Activated T-cell treated with anti-CD3 and anti-CD28 coated beads for 1 hour (primary cell): ENCODE measurements around the gene ADAMTS16.

Source experiments
- DNase-seq: peaks from one replicate; pipeline ENCODE4 v3.0.0-alpha.2; 2020; ENCODE audit warnings: low read depth

The ADAMTS16 gene

GRCh38 chr5:5234912-5235311, 94.8 kb downstream of the ADAMTS16 start:
- no peak for DNase-seq

DNA sequence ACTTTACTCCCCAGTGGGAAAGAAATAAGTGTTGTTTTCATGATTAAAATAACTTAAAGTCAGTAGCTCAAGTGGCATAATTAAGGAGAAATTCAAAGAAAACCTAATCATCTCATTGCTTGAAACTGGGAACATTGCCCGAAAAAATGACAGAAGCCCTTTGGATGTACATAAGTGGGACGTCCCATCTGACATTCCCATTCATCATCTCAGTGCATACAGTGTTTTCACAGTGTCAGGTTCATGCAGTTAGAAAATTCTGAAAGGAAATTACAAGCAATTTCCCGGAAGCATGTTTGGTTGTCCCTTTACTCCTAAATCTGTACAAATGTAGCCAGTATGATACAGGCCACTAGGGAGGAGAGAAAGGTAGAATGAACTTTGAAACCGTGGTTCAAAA, 95.6 kb downstream of the ADAMTS16 start:
- DNase-seq: no peak

DNA sequence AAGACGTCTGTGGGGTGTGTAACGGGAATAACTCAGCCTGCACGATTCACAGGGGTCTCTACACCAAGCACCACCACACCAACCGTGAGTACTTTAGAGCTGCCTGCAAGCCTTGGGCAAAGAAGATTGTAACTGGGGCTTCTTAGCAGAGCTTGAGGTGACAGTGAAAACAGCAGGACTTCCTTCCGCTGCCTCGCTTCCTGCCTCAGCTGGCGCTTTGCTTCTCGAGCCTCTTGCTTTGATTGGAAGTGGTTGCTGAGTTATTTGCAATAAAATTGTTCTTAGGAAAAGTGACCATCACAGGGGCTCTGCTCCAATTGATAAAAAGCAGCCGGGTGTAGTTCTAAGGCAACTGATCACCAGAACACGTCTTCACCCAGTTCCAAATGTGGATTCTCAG, 99.1 kb downstream of the ADAMTS16 start:
- no peak for DNase-seq

DNA sequence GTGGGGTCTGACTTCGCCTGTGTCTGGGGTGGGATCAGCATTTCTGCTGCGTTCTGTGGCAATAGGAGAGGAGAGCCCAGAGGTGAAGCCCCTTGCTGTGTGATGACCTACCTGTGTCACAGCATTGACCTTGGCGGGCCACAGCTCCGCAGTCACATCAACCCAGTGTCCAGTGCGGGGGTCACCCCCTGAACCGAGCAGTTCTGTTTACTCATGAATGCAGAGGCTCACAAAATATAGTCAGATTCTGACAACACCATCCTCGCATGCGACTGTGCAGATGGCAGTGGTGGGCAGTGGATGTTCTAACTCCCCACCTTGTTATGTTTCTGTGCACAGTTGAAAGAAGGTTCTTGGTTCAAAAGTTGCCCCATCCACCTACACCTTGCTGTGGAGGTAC, 100.1 kb downstream of the ADAMTS16 start:
- no peak for DNase-seq

DNA sequence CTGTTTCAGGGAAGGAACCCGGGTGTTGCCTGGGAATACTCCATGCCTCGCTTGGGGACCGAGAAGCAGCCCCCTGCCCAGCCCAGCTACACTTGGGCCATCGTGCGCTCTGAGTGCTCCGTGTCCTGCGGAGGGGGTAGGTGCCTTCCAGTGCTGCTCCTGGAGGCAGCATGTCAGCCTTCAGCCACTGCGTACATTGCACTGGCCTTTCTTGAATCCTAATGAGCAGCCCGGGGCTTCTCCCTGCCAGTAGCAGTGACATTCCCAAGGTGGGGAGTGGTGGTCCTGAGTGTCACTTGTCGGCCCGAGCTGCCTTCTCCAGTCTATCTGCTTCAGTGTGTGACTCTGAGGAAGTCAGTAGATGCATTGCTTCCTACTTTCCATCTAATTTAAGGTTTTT, 101.9 kb downstream of the ADAMTS16 start:
- DNase-seq: no peak

DNA sequence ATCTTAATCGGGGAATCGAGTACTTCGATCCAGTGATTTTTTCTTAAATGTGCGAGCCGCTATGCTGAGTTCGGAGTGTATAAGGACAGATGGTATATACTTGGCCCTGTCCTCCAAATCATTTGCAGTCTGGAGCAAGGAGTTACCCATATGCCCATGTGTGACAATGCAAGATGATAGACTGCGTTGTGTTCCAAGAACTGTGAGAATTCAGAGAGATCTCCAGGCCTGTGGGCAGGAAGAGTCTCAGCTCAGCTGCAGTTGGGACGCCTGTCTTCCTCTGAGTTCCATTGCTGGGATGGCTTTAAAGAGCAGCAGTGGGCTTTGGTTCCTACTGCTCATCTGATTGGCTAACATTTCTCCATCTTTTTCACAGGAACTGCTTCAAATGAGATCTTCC, 106.6 kb downstream of the ADAMTS16 start:
- DNase-seq: no peak

GRCh38 chr5:5250758-5251157, 110.6 kb downstream of the ADAMTS16 start:
- DNase-seq: no peak

DNA sequence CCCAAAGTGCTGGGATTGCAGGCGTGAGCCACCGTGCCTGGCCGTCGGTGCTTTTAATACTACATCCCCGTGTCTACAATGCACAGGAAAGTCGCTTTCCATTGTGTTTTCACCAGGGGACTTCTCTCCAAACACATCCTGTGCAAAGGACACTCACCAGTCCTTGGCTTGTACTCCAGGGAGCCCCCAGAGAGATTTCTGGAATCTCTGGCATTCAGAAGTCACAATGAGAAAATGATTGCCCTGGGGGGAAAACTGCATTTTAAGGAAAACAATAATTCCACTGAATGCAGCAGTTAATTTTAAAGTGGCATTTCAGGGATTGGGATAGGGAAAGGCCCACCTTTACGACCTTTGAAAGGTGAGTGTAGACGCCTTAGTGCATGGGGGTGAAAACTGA, 112.0 kb downstream of the ADAMTS16 start:
- DNase-seq: no peak

DNA sequence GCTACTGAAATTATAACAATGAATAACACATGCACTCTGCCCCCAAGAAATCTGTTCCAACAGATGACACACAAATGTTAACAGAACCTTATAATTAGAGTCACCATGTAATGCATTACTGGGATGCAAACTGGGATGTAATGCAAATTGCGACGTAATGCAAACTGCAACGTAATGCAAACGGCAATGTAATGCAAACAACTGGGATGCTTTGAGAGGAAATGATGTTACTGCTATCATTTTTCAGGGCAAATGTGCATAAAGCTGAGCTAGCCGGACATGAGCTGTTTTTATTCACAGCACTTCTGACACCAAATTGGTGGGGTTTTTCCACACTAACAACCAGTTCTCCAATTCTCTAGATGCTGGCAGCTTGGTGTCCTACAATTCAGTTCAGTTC, 117.2 kb downstream of the ADAMTS16 start:
- DNase-seq: no peak

DNA sequence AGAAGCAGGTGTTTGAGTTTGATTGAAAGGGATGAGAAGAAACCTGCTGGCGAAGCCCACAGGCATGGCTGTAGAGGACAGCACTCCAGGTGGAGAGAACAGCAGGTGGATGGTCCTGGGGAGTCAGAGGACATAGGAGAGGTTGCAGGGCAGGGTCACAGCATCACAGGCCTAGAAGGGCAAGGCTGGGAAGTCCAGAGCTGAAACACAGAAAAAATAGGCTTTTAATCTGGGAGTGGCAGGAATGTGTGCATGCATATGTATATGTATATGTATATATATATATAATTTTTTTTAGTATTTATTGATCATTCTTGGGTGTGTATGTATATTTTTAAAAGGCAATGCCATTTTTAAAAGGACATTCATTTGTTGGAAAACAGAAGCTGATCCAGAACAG, 118.4 kb downstream of the ADAMTS16 start:
- DNase-seq: no peak

GRCh38 chr5:5264727-5265126, 124.6 kb downstream of the ADAMTS16 start:
- no peak for DNase-seq

DNA sequence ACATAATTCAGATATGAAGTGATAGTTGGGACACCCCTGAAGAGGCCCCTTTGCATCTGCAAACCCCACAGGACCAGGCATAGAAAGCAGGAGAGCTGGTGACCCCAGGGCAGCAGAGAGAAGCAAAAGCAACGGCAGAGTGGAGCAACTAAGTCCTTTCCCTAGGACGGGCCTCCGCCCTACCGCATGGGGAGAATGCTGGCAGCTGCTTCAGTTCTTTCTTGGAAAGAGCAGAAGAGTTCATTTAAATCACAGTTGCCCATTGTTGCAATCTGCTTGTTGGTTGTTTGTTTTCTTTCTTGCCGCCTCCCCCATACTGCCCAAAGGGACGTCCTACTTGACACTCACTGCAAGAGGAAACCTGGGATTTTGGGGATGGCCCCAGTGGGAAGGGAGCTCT, 126.2 kb downstream of the ADAMTS16 start:
- DNase-seq: no peak

- no peak for DNase-seq
Observed at GRCh38 chr5:5270161-5270560, 130.0 kb downstream of the ADAMTS16 start.

DNA sequence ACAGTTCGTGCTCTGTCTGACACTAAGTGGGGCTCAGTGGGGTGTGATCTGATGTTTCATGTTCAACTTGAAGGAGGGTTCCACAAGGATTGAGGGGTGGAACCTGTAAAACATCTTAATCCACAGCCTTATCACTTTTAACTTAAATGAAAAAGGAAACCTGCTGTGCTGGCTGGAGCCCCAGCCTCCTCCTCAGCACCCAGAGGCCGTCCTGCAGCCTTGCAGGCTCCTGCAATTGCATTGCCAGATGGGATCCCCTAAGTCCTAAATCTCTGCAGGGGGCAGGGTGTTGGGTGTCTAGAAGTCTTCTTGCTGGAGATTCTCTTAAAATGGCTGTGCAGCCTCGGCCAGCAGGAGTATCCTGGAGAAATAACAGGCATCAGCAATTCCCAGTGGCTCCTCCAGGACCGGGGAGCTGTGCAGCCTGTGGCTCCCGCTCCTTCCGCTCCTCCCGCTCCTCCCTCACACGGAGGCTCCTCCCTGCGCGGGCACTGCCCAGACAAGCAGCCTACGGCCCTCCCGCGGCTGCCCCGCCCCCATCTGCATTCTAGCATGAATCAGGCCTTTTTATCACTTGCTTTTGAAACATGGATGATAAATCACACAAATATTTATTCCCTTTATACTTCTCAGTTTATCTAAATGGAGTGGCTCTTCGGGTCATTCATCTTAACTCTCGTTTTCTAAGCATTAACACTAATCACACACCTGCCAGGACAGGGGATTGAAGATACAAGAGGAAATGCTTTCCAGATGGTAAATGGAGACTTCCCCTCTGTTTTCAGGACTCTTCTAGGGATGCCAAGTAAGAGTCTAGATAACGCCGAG, 131.0 kb downstream of the ADAMTS16 start:
- no peak for DNase-seq

DNA sequence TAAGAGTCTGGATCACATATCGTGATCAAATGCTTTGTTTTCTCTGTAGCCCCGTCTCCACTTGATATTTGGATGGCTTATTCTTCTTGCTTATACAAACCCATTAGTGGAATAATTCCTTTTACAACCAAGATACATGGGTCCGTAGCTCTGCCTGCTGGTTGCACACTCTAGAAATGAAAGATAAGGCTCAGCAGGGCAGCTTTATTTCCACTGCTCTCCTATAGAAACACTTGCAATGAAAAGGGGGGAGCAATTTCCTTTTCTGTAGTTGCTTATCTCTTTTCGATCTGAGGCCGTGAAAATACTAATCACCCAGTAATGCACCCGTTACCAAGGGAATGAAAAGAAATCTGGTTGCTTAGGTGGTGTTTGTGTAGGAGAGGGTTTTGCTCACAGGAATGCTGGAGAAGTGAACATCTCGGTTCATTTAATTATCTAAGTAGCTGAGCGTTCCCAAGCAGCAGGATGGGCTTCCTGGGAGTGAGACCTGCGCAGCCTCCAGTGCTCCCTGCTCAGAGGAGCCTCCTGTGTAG, 131.7 kb downstream of the ADAMTS16 start:
- DNase-seq: no peak

DNA sequence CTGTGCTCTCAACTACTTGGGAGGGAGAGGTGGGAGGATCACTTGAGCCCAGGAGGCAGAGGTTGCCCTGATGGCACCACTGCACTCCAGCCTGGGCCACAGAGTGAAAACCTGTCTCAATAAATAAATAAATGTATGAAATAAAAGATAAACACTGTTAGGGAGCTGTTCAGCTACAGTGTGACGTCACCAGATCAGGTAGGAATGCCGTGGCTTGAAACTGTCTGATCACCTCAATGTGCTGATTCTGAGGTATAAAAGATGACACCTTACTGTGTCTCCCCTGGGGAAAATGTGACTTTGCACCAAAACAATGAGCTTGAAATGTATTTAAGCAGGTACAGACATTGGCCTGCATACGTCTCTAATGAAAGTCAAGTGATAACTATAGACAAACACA, 133.3 kb downstream of the ADAMTS16 start:
- DNase-seq: no peak

DNA sequence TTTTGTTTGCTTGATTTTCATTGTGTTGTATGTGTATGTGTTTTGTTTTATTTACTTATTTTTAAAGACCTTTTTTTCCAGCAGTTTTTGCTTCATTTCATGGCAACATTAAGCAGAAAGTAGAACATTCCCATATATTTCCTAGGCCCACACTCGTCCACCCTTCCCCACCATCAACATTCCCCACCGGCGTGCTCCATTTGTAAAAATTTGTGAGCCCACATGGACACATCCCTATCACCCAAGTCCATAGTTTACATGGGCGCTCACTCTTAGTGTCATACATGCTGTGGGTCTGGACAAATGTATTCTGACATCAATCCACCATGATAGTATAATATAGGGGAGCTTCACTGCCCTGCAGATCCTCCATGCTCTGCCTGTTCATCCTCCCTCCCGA, 133.8 kb downstream of the ADAMTS16 start:
- DNase-seq: no peak

DNA sequence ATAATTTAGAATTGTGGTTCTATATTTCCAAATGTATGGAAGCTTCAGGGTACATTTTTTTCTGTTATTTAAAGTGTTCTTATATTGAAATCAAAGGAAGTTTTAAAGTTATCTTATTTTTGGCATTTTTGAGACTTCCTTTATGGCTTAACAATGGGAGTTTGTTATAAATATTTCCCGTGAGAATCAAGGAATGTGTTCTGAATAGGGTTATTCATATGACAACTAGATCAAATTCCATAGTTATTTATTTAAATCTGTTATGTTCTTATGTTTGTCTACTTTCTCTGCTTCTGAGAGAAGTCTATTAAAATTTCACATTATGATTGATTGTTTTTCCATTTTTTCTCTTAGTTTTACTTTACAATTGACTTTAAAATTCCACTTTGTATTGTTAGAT, 135.1 kb downstream of the ADAMTS16 start:
- DNase-seq: no peak

DNA sequence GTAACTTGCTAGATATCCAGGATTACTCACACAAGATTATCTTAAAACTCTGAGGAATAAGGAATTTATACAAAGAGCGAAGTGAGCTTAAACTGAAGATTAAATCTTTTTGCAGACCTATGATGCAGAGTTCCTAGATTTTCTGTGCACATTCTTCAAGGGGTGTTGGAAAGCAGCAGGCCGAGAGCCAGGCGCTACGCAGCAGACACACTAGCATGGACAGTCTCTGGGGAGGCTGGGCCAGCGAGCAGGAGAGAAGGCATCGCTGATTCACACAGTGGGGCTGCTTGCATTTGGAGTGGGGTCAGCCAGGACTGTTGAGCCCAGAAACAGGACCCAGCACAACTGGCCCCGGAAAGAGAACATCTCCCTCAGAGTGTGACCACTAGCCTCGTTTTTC, 136.3 kb downstream of the ADAMTS16 start:
- DNase-seq: no peak

DNA sequence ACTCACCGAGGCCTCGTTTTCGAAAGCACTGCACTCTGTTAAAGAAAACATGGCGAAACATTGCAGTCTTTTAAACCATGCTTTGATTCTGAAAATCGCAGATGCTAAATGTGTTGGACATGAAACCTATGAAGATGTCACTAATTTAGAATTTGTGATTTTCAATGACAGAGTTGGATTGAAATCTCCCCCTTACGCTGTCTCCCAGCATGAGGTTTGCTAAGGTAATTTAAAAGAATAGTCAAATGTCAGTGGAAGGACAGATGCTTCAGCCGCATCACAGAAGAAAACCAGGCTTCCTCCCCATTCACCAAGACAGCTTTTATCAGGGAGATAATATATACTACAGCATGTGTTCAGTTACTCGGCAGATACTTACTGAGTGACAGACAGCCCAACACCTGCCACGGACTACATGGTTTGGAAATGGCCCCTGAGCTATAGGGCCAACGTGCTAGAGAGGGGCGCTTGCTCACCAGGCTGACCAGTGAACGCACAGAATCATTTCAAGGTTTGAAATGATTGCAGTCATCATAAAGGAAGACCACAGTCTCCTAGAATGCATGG, 136.9 kb downstream of the ADAMTS16 start:
- no peak for DNase-seq

DNA sequence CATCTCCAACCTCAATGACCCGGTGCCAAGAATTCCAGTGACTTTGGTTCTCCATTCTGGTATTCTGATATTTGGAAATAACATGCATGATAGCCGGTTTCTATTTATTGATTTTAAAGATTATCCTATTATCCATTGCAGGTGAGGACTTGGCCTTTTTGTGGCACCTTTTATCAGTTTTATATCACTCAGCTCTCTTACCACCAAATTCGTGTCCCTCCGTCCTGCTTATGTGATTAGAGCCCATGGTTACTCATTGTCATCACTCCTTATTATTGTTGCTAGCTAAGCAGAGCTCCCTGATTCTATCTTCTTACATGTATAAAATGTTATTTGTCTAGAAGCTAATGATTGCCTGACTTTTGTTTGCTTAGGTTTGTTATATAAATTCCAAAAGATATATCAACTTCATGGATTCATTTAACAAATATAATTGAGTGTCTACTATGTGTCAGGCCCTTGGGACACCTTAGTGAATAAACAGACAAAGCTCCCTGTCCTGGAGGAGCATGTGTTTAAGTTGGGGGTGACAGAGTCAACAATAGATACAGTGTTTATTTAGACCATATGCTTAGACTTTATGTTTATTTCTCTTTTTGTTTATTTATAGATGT, 138.2 kb downstream of the ADAMTS16 start:
- no peak for DNase-seq

- no peak for DNase-seq
Observed at GRCh38 chr5:5278815-5279381, 138.8 kb downstream of the ADAMTS16 start.

DNA sequence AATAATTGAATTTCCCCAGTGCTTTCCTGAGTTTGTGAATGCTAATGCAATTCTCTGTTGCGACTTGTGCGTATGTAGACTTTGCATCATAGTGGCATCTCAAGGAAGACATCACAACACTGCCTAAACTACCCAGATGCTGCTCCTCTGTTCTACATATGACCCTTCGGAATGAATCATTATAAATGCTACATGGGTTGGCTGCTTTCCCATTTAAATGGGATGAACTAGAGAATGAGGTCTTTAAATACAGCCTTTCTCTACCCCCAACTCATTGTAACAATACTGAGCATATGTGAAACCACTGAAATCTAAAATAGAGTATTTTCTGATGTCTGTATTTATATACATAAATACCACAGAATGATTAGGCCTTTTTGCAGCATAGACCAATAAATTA, 145.8 kb downstream of the ADAMTS16 start:
- DNase-seq: no peak
